Purkinje cell (primary cell): Measurements from ENCODE around the gene ADCK1. TPM values are rescaled to one million over a fixed set of nuclear protein-coding genes. Genes with fewer than 3 reads are reported as not detected.

Experiments used
- polyA plus RNA-seq: library from polyadenylated mRNA; unstranded; fragments of >200 nt; fragmentation: Nextera tagmentation; gene quantifications from 2 replicates; pipeline ENCODE4 v1.2.1, GENCODE V29; 2014

The ADCK1 gene
- 7.1 and 8.1 TPM in 2 replicates for polyA plus RNA-seq

GRCh38 chr14:77799863-77800730 lies at the start of gene ADCK1:
Gene ADCK1 (plus strand): TSS chr14:77800109. CDS start chr14:77818979, 18,870 bp downstream.

GRCh38 chr14:77760381-77761204 lies 39.3 kb upstream of the ADCK1 start, which contains the start of gene SNW1:
Gene SNW1 (minus strand): TSS chr14:77761156. CDS start chr14:77761127, 29 bp downstream.

Other genes starting within 250 kb of the ADCK1 start
- gene SPTLC2, start 183.5 kb upstream of the ADCK1 start, polyA plus RNA-seq = 30.0 and 41.5 TPM in 2 replicates
- gene ALKBH1, start 92.1 kb upstream of the ADCK1 start, polyA plus RNA-seq = 1.8 and 1.9 TPM in 2 replicates
- gene SLIRP, start 92.0 kb upstream of the ADCK1 start, polyA plus RNA-seq = 869 and 999 TPM in 2 replicates
- 32.0 and 48.6 TPM in 2 replicates for gene SNW1, start 39.0 kb upstream of the ADCK1 start, polyA plus RNA-seq